ENCODE results near the gene SUPT20H.

The SUPT20H gene

DNA sequence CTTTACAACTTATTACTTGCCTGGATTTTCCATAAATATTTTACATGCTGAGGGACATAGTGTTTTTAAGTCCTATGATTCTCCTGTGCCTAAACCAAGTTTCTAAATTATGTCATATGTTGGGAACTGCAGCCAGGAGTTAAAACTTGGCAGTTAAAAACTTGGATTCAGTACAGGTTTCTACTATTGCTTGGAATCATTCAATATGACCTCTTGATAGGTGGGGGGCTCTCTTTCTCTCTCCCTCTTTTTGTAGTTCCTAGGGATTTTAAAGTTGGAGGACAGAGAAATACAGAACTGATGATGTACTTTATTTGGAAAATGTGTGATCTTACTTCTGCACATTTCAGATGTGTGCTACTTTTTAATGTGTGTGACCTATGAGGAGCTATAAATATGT lies 41.2 kb upstream of the SUPT20H start:
- no peaks in the 10 kb centered on the region for H3K9me3 ChIP-seq (ENCODE audit: low read depth, low read length)
- DNase-seq (ENCODE audit: low read depth, low spot score), result no peak
- H3K36me3 ChIP-seq (ENCODE audit: insufficient read depth, low read length), result no peaks in the 10 kb centered on the region
- TF ChIP-seq EZH2 (IDR thresholded peaks at IDR 0.05) (no peak), FOXP2 (optimal IDR thresholded peaks at IDR 0.05; ENCODE audit: control extremely low read depth, extremely low read length, insufficient read depth) (no peak), POLR2AphosphoS5 (IDR thresholded peaks at IDR 0.05; ENCODE audit: borderline replicate concordance, low read depth, low read length) (no peak)
- no peak overlapping the region for H3K4me3 ChIP-seq
- H3K9ac ChIP-seq (ENCODE audit: insufficient read length), result no peak overlapping the region
- no peak overlapping the region for H3K27ac ChIP-seq

DNA sequence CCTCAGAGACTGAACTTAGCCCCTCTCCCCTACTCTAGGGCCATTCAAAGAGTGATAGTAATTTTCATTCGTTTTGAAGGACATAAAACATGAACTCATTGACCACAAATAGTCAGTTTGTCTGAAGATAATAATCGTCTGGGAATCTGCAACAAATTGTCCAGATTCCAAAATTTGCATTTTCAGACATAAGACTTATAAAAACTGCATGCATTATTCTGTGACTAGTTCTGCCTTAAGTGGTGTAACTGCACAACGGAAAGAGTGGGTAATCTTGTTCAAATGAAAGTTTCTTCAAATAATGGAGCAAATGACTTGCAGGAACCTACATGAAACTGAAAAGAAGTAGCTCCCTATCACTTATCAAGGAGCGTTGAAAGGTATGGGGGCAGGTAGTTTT lies 37.6 kb upstream of the SUPT20H start:
- H3K27ac ChIP-seq, result no peak overlapping the region
- DNase-seq (ENCODE audit: low read depth, low spot score), result no peak
- no peaks in the 10 kb centered on the region for H3K36me3 ChIP-seq (ENCODE audit: insufficient read depth, low read length)
- TF ChIP-seq EZH2 (IDR thresholded peaks at IDR 0.05) (no peak), POLR2AphosphoS5 (IDR thresholded peaks at IDR 0.05; ENCODE audit: borderline replicate concordance, low read depth, low read length) (no peak), FOXP2 (optimal IDR thresholded peaks at IDR 0.05; ENCODE audit: control extremely low read depth, extremely low read length, insufficient read depth) (no peak)
- H3K9me3 ChIP-seq (ENCODE audit: low read depth, low read length), result no peaks in the 10 kb centered on the region
- H3K9ac ChIP-seq (ENCODE audit: insufficient read length), result no peak overlapping the region
- H3K4me3 ChIP-seq, result no peak overlapping the region

DNA sequence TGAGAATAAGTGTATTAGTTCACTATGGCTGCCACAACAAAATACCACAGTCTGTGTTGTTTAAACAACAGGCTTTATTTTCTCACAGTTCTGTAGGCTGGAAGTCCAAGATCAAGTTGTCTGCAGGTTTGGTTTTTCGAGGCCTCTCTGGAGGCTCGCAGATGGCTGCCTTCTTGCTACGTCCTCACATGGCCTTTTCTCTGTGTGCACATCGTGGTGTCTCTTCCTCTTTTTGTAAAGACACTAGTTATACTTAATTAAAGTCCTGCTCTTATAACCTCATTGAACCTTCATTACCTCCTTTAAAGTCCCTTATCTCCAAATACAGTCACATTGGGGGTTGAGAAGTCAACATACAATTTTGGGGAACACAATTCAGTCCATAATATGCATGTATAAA lies 35.4 kb upstream of the SUPT20H start:
- H3K27ac ChIP-seq, result no peak overlapping the region
- no peak for DNase-seq (ENCODE audit: low read depth, low spot score)
- H3K9ac ChIP-seq (ENCODE audit: insufficient read length), result no peak overlapping the region
- TF ChIP-seq POLR2AphosphoS5 (IDR thresholded peaks at IDR 0.05; ENCODE audit: borderline replicate concordance, low read depth, low read length), result no peak
- H3K9me3 ChIP-seq (ENCODE audit: low read depth, low read length), result no peaks in the 10 kb centered on the region
- no peaks in the 10 kb centered on the region for H3K36me3 ChIP-seq (ENCODE audit: insufficient read depth, low read length)
- H3K4me3 ChIP-seq, result no peak overlapping the region

DNA sequence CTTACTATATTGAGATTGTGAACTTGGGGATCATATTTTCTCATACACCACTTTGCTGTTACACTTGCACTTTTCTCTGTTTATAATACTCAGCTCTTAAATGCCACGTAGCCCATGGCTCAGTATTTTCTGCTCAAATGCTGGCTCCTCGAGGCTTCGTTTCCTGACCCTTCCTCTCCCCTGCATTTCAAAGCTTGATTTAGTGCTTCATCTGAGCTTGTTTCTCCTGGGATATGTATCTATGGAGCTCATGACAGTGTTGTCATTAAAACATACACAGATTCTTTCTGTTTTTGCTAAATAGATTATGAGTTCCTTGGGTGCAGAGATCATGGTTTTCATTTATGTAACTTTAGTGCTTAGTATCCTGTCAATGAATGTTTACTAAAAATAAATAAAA lies 34.6 kb upstream of the SUPT20H start:
- no peak for DNase-seq (ENCODE audit: low read depth, low spot score)
- TF ChIP-seq POLR2AphosphoS5 (IDR thresholded peaks at IDR 0.05; ENCODE audit: borderline replicate concordance, low read depth, low read length) (no peak), EZH2 (IDR thresholded peaks at IDR 0.05) (no peak), FOXP2 (optimal IDR thresholded peaks at IDR 0.05; ENCODE audit: control extremely low read depth, extremely low read length, insufficient read depth) (no peak)
- no peak overlapping the region for H3K4me3 ChIP-seq
- H3K27ac ChIP-seq, result no peak overlapping the region
- no peaks in the 10 kb centered on the region for H3K36me3 ChIP-seq (ENCODE audit: insufficient read depth, low read length)
- H3K9me3 ChIP-seq (ENCODE audit: low read depth, low read length), result no peaks in the 10 kb centered on the region
- no peak overlapping the region for H3K9ac ChIP-seq (ENCODE audit: insufficient read length)

DNA sequence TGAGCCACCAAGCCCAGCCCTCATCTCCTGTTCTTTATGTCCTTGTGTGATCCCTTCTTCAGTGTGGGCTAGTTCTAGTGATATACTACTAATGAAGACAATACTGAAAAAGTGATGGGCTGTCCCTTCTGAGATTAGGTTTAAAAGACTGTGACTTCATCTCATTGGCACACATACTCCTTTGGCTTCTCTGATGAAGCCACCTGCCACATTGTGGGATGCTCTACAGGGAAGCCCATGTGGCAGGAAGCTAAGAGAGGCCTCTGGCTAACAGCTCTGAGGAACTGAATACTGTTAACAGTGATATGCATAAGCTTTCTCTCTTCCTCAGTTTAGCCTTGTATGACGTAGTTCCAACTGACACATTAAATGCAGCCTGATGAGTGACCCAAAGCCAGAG lies 32.3 kb upstream of the SUPT20H start:
- TF ChIP-seq EZH2 (IDR thresholded peaks at IDR 0.05) (no peak), FOXP2 (optimal IDR thresholded peaks at IDR 0.05; ENCODE audit: control extremely low read depth, extremely low read length, insufficient read depth) (no peak), POLR2AphosphoS5 (IDR thresholded peaks at IDR 0.05; ENCODE audit: borderline replicate concordance, low read depth, low read length) (no peak)
- no peaks in the 10 kb centered on the region for H3K36me3 ChIP-seq (ENCODE audit: insufficient read depth, low read length)
- H3K9ac ChIP-seq (ENCODE audit: insufficient read length), result no peak overlapping the region
- no peaks in the 10 kb centered on the region for H3K9me3 ChIP-seq (ENCODE audit: low read depth, low read length)
- DNase-seq (ENCODE audit: low read depth, low spot score), result no peak
- H3K4me3 ChIP-seq, result no peak overlapping the region
- H3K27ac ChIP-seq, result no peak overlapping the region

DNA sequence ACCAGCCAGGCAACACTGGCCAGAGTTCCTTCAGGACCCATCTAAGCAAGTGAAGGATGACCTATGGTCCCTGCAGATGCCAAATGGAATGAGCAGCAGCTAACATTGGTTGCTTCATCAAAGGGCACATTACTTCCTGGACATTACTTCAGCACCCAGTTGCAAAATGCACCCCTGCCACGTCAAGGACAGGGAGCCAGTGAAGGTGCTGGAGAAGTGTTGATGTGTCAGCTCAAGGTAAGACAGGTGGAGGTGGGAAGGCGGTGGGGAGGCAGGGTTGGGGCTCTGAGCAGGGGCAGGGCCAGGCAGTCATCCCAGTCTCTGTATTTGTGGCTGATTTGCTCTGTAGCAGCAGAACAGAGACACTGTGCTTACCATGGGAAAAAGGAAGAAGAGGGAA lies 31.4 kb upstream of the SUPT20H start:
- TF ChIP-seq EZH2 (IDR thresholded peaks at IDR 0.05) (no peak), POLR2AphosphoS5 (IDR thresholded peaks at IDR 0.05; ENCODE audit: borderline replicate concordance, low read depth, low read length) (no peak), FOXP2 (optimal IDR thresholded peaks at IDR 0.05; ENCODE audit: control extremely low read depth, extremely low read length, insufficient read depth) (no peak)
- Histone ChIP-seq H3K4me3 (no peak overlapping the region), H3K9ac (ENCODE audit: insufficient read length) (no peak overlapping the region), H3K9me3 (ENCODE audit: low read depth, low read length) (no peaks in the 10 kb centered on the region), H3K36me3 (ENCODE audit: insufficient read depth, low read length) (no peaks in the 10 kb centered on the region), H3K27ac (no peak overlapping the region)
- no peak for DNase-seq (ENCODE audit: low read depth, low spot score)

DNA sequence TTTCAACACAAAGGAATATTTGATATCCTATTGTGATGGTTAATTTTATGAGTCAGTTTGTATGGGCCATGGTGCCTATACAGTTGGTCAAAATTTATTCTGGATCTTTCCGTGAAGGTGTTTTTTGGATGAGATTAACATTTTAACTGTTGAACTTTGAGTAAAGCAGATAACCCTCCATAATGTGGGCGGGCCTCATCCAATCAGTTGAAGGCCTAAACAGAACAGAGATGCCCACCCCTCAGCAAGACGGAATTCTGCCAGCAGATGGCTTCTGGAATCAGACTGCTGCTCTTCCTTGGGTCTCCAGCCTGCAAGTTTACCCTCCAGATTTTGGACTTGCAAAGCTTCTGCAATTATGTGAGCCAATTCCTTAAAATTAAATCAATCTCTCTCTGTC lies 30.0 kb upstream of the SUPT20H start:
- no peak overlapping the region for H3K27ac ChIP-seq
- H3K36me3 ChIP-seq (ENCODE audit: insufficient read depth, low read length), result no peaks in the 10 kb centered on the region
- H3K9ac ChIP-seq (ENCODE audit: insufficient read length), result no peak overlapping the region
- no peaks in the 10 kb centered on the region for H3K9me3 ChIP-seq (ENCODE audit: low read depth, low read length)
- TF ChIP-seq POLR2AphosphoS5 (IDR thresholded peaks at IDR 0.05; ENCODE audit: borderline replicate concordance, low read depth, low read length) (no peak), EZH2 (IDR thresholded peaks at IDR 0.05) (no peak), FOXP2 (optimal IDR thresholded peaks at IDR 0.05; ENCODE audit: control extremely low read depth, extremely low read length, insufficient read depth) (no peak)
- H3K4me3 ChIP-seq, result no peak overlapping the region
- no peak for DNase-seq (ENCODE audit: low read depth, low spot score)

DNA sequence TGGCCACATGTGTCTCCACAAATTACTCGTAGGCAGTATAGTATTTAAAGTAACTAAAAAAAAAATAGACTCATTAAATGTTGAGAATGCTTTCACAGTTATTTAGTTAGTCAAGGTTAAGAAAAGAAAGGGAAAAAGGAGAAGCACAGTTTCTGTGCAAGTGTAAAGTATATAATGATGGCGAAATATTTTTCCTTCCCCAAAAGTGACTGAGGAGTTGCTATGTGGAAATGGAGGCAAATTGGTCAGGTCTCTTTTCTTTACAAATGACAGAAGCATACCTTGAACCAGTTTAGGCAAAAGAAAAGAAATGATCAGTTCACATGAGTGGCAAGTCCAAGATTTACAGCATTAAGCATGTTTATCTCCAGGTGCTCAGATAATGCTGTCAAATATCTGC lies 28.0 kb upstream of the SUPT20H start:
- Histone ChIP-seq H3K9ac (ENCODE audit: insufficient read length) (no peak overlapping the region), H3K27ac (no peak overlapping the region), H3K36me3 (ENCODE audit: insufficient read depth, low read length) (no peaks in the 10 kb centered on the region), H3K9me3 (ENCODE audit: low read depth, low read length) (no peaks in the 10 kb centered on the region), H3K4me3 (no peak overlapping the region)
- DNase-seq (ENCODE audit: low read depth, low spot score), result no peak
- TF ChIP-seq EZH2 (IDR thresholded peaks at IDR 0.05) (no peak), POLR2AphosphoS5 (IDR thresholded peaks at IDR 0.05; ENCODE audit: borderline replicate concordance, low read depth, low read length) (no peak), FOXP2 (optimal IDR thresholded peaks at IDR 0.05; ENCODE audit: control extremely low read depth, extremely low read length, insufficient read depth) (no peak)

DNA sequence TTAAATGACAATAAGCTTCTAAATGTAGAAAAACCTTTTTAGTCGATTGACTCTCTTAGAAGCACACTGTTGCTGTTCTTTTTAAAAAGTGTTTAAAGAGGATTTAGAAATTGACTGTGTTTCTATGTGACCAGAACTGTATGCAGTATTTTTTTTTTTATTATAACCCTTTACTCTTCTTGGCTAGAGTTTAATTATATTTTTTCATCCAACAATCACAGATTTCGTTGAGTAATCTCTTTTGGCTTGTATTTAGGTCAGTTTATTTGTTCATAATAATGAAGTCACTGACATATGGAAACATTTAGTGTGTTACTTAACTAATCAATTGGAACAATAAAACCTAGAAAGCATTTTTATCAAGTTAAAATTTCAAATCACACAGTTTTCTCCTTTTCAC lies 26.1 kb upstream of the SUPT20H start:
- TF ChIP-seq EZH2 (IDR thresholded peaks at IDR 0.05), result no peak
- TF ChIP-seq POLR2AphosphoS5 (IDR thresholded peaks at IDR 0.05; ENCODE audit: borderline replicate concordance, low read depth, low read length), result no peak
- no peak for TF ChIP-seq FOXP2 (optimal IDR thresholded peaks at IDR 0.05; ENCODE audit: control extremely low read depth, extremely low read length, insufficient read depth)
- Histone ChIP-seq H3K4me3 (no peak overlapping the region), H3K9ac (ENCODE audit: insufficient read length) (no peak overlapping the region), H3K27ac (no peak overlapping the region), H3K9me3 (ENCODE audit: low read depth, low read length) (no peaks in the 10 kb centered on the region), H3K36me3 (ENCODE audit: insufficient read depth, low read length) (no peaks in the 10 kb centered on the region)
- DNase-seq (ENCODE audit: low read depth, low spot score), result no peak

All from SK-N-MC (cell line).